Ishikawa (cell line): ENCODE measurements around the gene RREB1.

Experiments
- CEBPB ChIP-seq: IDR thresholded peaks from 2 replicates; pipeline ENCODE4 v1.6.1; 2012
- CREB1 ChIP-seq: IDR thresholded peaks from 2 replicates; pipeline ENCODE4 v1.6.1; 2012; ENCODE audit warnings: low read depth
- EGR1 ChIP-seq: IDR thresholded peaks from 2 replicates; pipeline ENCODE4 v1.6.1; 2012
- EP300 ChIP-seq: IDR thresholded peaks from 2 replicates; pipeline ENCODE4 v1.6.1; 2012; ENCODE audit warnings: borderline replicate concordance
- MAX ChIP-seq: IDR thresholded peaks from 2 replicates; pipeline ENCODE4 v1.6.1; 2012
- NFIC ChIP-seq: IDR thresholded peaks from 2 replicates; pipeline ENCODE4 v1.6.1; 2012
- RAD21 ChIP-seq: IDR thresholded peaks from 2 replicates; pipeline ENCODE4 v1.6.1; 2012; ENCODE audit warnings: low read depth
- TAF1 ChIP-seq: IDR thresholded peaks from 2 replicates; pipeline ENCODE4 v1.6.1; 2012; ENCODE audit warnings: low read depth, mild to moderate bottlenecking
- TCF12 ChIP-seq: IDR thresholded peaks from 2 replicates; pipeline ENCODE4 v1.6.1; 2012; ENCODE audit warnings: low read depth
- TEAD4 ChIP-seq: IDR thresholded peaks from 2 replicates; pipeline ENCODE4 v1.6.1; 2012
- YY1 ChIP-seq: IDR thresholded peaks from 2 replicates; pipeline ENCODE4 v1.6.1; 2012; ENCODE audit warnings: low read depth
- ZBTB7A ChIP-seq: IDR thresholded peaks from 2 replicates; pipeline ENCODE4 v1.6.1; 2012; ENCODE audit warnings: low read depth
- TF ChIP-seq, protein P1 (sequence below): IDR thresholded peaks from 2 replicates; pipeline ENCODE4 v1.6.1; 2012
- TF ChIP-seq, protein P2 (sequence below): IDR thresholded peaks from 2 replicates; pipeline ENCODE4 v1.6.1; 2012; ENCODE audit warnings: low read depth, mild to moderate bottlenecking

The RREB1 gene

DNA sequence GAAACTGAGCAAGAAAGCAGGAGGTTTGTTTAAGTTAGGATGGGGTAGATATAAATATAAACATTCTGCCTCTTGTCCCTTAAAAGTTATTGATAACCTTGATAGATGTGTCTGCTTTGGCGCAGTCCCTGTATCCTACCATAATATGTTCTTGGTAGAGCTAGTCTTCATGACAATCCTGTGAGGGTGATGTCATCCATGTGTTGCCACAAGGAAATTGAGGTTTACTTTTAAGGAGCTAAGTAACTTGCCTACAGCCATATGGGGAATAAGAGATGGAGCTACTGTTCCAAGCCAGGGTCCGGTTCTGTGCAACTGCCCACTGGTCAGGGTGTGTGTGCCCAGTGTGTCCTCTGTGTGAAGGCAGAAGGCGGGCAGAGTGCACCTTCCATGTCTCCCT, 126.8 kb downstream of the RREB1 start:
- TF ChIP-seq CREB1 (no peak), ZBTB7A (no peak), TAF1 (no peak), EP300 (no peak), MAX (no peak), CEBPB (no peak), TEAD4 (no peak), YY1 (no peak), TCF12 (no peak), NFIC (no peak), RAD21 (no peak)
- TF ChIP-seq, protein P1, sequence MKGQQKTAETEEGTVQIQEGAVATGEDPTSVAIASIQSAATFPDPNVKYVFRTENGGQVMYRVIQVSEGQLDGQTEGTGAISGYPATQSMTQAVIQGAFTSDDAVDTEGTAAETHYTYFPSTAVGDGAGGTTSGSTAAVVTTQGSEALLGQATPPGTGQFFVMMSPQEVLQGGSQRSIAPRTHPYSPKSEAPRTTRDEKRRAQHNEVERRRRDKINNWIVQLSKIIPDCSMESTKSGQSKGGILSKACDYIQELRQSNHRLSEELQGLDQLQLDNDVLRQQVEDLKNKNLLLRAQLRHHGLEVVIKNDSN: no peak
- TF ChIP-seq, protein P2, sequence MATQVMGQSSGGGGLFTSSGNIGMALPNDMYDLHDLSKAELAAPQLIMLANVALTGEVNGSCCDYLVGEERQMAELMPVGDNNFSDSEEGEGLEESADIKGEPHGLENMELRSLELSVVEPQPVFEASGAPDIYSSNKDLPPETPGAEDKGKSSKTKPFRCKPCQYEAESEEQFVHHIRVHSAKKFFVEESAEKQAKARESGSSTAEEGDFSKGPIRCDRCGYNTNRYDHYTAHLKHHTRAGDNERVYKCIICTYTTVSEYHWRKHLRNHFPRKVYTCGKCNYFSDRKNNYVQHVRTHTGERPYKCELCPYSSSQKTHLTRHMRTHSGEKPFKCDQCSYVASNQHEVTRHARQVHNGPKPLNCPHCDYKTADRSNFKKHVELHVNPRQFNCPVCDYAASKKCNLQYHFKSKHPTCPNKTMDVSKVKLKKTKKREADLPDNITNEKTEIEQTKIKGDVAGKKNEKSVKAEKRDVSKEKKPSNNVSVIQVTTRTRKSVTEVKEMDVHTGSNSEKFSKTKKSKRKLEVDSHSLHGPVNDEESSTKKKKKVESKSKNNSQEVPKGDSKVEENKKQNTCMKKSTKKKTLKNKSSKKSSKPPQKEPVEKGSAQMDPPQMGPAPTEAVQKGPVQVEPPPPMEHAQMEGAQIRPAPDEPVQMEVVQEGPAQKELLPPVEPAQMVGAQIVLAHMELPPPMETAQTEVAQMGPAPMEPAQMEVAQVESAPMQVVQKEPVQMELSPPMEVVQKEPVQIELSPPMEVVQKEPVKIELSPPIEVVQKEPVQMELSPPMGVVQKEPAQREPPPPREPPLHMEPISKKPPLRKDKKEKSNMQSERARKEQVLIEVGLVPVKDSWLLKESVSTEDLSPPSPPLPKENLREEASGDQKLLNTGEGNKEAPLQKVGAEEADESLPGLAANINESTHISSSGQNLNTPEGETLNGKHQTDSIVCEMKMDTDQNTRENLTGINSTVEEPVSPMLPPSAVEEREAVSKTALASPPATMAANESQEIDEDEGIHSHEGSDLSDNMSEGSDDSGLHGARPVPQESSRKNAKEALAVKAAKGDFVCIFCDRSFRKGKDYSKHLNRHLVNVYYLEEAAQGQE: no peak

DNA sequence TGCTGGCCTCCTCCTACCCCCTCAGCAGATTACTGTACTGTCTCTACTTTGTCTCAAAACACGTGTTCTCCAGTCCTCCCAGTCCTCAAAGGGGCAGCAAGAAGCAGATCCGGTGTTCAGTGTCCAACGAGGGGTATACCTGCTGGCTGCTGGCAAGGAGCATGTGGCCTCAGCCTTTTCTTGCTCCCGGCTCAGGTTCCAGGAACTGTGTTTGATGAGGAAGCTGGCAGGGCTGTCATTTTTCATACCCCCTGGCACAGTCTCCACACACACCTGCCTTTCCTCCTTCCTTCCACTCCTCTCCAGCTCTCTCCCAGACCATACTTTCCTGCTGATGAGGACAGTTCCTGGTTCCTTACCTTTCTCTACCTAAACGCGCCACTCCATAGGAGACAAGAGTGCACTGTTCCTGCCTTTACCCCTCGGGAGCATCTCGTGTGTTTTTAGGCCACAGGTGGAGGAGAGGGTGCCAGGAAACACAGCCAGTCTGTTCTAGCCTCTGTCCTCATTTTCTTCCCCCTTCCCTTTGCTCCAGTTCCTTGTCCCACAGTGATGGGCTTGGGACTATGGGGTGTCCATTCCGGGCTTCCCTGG, 128.0 kb downstream of the RREB1 start:
- TF ChIP-seq, protein P1: no peak; the same call in 1 of the 2 replicates
- peak; percentile 67 for TF ChIP-seq MAX

DNA sequence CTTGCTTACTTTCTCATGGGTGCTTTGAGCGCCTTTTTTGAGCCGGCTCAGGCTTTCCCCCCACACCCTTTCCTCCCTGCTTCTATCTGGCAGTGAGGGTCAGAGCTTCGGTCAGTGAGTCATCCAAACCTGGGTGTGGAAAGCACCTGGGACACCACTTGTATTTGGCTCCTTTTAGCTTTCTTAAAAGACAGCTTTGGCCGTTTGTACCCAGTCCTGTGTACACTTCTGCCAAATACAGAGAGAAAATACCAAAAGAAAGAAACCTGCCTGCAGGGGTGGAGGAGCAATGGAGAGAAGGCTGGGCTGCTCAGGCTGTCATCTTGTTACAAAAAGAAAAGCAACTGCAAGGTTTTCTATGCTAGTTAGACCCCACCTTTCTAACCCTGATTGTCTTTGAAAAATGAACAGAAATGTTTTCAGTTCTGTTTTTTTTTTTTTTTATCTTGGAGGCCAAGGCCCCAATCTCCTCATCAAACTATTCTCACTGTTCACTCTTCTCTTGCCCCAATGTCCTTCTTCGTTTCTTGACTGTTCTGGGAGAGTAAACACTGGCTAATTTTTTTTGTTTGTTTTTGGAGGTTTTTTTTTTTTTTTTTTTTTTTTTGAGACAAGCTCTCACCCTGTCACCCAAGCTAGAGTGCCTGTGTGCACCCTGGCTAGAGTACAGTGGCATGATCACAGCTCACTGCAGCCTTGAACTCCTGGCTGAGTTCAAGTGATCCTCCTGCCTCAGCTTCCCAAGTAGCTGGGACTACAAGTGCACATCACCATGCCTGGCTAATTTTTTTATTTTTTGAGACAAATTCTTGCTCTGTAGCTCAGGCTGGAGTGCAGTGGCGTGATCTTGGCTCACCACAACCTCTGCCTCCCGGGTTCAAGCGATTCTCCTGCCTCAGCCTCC, 128.8 kb downstream of the RREB1 start:
- TF ChIP-seq ZBTB7A (no peak), NFIC (peak; percentile 33; the same call in 1 of the 2 replicates), EP300 (0 out of 2 replicates have a peak, but pooled peaks have one; percentile 7)
- TF ChIP-seq, protein P2: no peak

DNA sequence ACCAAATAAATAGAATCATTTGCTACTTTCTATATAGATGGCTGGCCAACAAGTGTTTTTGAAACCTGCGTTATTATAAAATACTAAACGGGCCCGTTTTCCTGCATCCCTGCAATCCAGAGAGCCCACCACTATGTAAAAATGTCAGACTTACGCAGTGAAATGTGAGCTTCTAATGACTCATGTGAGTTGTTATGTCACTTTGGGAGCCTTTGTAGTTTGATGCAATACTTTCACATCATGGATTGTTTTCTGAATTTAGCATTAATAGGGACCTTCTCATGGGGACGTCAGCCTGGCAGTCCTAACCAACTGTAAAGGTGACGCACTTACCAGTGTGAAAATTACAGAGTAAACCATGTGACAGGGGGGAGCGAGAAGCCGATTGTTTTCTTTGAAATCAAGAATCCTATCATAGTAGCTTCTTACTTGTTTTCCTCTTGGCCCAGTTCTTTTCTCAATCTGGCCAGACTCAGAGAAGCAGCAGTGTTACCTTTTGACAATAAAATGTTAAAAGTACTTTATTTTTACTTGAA, 130.0 kb downstream of the RREB1 start:
- TF ChIP-seq YY1: no peak
- TF ChIP-seq CREB1: no peak
- TF ChIP-seq CEBPB: no peak
- no peak for TF ChIP-seq EGR1
- no peak for TF ChIP-seq EP300
- TF ChIP-seq TAF1: no peak
- no peak for TF ChIP-seq TEAD4

DNA sequence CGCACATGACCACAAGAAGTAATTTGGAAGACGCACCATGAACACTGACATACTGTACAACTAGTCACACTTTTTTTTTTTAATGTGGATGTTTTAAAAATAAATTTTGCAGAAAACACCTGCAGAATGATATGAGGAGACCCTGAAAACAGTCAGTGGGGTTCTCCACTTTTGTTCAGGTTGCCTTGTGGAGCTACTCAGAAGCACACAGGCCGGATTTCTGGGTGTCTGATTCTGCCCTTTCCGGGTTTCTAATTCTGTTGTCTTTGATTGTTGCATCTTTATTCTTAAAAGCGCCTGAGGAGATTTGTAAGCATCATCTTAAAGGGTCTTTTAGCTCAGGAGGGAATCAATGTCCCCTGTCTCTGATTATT, 130.8 kb downstream of the RREB1 start:
- TF ChIP-seq MAX: no peak
- no peak for TF ChIP-seq TCF12
- no peak for TF ChIP-seq EGR1
- TF ChIP-seq, protein P2: no peak
- no peak for TF ChIP-seq EP300
- no peak for TF ChIP-seq NFIC
- TF ChIP-seq CEBPB: no peak
- no peak for TF ChIP-seq RAD21
